ENCODE measurements around the gene SLC22A4. TPM values are rescaled to one million over a fixed set of nuclear protein-coding genes. Genes with fewer than 3 reads are reported as not detected.
A peak's percentile ranks its signal among the peaks of the same experiment; 100 is the strongest.

Gene SLC22A4
- total RNA-seq, 2 experiments from 2014 or later = 0.95 to 1.3 TPM

GRCh38 chr5:132259069-132259851, 34.9 kb upstream of the SLC22A4 start:
- no peaks in the 10 kb centered on the region for H3K36me3 Mint-ChIP-seq
- no peak for DNase-seq
- H3K27ac Mint-ChIP-seq = no peak overlapping the region

DNA sequence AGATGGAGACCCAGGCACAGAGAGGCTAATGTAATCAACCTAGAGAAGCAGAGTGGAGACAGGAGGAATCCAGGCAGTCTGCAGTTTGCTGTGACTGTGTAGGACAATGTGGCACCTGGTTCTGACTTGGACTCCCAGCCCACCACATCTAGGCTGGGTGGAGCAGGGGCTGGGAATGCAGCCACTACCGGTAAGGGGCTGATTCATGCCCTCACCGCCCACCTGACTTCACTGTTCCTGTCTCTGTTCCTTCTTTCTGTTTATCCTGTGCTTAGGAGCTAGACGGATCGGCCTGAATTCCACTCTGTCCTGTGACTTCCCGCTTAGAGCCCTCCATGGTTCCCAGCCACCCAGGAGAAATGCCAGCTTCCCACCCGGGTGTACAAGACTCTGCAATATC, 34.1 kb upstream of the SLC22A4 start:
- H3K27me3 Mint-ChIP-seq = peaks cover 25% of the 10 kb centered on the region
- H3K27ac Mint-ChIP-seq = no peak overlapping the region
- peaks cover 38% of the 10 kb centered on the region for H3K4me1 Mint-ChIP-seq
- DNase-seq = no peak
- H3K36me3 Mint-ChIP-seq = no peaks in the 10 kb centered on the region
- H3K4me3 Mint-ChIP-seq = no peak overlapping the region
- no peaks in the 10 kb centered on the region for H3K9me3 Mint-ChIP-seq

More at GRCh38 chr5:132259069-132259851, 34.9 kb upstream of the SLC22A4 start:
- Mint-ChIP-seq H3K4me3 (no peak overlapping the region), H3K4me1 (peaks cover 31% of the 10 kb centered on the region), H3K9me3 (no peaks in the 10 kb centered on the region), H3K27me3 (peaks cover 25% of the 10 kb centered on the region)

- peak; percentile 78 for DNase-seq
- peak overlapping the region; percentile 23 for H3K4me3 Mint-ChIP-seq
- H3K4me1 Mint-ChIP-seq = peaks cover 38% of the 10 kb centered on the region
- H3K36me3 Mint-ChIP-seq = no peaks in the 10 kb centered on the region
- H3K27me3 Mint-ChIP-seq = peaks cover 20% of the 10 kb centered on the region
- peak overlapping the region; percentile 47 for H3K27ac Mint-ChIP-seq
- H3K9me3 Mint-ChIP-seq = no peaks in the 10 kb centered on the region
Measured at GRCh38 chr5:132260714-132261551, 33.3 kb upstream of the SLC22A4 start.

DNA sequence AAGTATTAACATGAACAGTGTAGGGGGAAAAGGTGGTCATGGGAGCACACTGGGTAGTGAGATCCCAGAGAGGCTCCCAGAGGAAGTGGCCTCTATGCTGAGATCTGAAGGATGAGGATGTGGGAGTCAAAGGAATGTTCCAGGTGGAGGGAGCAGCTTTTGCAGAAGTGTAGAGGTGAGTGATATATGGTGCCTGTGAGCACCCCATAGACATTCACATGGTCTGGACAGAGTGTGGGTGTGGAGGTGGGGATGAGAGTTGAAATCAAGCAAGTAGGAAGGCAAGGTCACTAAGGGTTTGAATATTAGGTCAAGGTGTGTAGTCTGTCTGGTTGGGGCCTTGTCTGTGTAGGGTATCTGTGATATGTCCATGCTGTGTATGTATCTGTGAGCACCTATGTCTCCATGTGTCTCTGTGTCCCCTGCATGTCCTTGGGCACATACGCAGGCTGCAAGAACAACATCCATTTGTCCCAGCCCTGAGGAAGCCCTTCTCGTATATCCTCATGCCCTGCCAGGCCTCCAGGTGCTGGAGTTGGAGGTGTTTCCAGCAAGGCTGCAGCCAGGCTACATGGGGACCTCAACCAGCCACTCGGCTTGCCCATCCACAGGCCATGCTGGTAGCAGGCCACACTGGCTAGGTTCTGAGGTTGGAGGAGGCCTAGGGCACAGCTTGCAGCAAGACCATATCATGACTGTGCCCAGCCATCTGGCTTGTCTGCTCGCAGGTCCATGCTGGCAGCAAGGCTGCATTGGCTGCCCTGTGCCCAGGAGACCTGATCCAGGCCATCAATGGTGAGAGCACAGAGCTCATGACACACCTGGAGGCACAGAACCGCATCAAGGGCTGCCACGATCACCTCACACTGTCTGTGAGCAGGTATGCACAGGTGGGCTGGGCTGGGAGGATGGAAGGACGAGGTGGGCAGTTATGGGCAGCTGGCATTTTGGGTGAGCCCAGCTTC, 32.0 kb upstream of the SLC22A4 start:
- Mint-ChIP-seq H3K27me3 (peaks cover 8% of the 10 kb centered on the region), H3K9me3 (no peaks in the 10 kb centered on the region), H3K36me3 (no peaks in the 10 kb centered on the region), H3K4me3 (no peak overlapping the region), H3K27ac (no peak overlapping the region), H3K4me1 (peaks cover 38% of the 10 kb centered on the region)
- DNase-seq = no peak

GRCh38 chr5:132262882-132263547, 31.2 kb upstream of the SLC22A4 start:
- H3K27ac Mint-ChIP-seq = no peak overlapping the region
- no peak overlapping the region for H3K4me3 Mint-ChIP-seq
- peaks cover 38% of the 10 kb centered on the region for H3K4me1 Mint-ChIP-seq
- H3K27me3 Mint-ChIP-seq = peaks cover 5% of the 10 kb centered on the region
- H3K36me3 Mint-ChIP-seq = no peaks in the 10 kb centered on the region
- no peaks in the 10 kb centered on the region for H3K9me3 Mint-ChIP-seq
- DNase-seq = no peak

DNA sequence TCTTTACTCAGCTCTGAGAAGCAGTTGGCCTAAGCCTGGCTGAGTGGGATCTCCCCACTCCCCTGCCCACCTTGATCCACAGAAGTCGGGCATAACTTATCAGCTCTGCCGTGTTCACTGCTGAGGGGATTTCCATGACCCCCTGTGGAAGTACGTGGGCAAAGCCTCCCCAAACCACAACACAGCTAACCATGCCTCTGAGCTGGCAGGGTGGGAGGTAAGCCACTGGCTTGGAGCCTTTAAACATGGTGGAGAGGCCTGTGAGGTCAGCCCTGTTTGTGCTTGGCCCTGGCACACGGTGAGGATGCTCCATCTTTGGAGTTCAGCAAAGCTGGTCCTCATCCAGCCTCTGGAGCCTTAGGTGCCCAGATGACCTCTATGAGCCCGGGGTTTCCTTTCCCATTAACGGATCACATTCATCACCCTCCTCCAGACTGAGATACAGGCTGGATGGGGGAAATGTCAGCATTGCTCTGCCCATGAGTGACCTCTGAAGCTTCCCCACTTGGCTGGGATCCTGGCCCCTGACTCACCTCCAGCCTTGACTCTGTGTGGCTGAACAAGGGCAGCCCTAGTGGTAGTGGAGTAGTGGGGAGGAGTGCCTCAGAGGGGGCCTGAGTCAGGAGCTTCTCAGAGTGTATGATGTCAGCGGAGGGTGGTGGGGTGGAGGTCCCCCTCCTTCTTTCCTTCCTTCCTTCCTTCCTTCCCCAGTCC, 30.5 kb upstream of the SLC22A4 start:
- DNase-seq = peak; percentile 54
- Mint-ChIP-seq H3K36me3 (no peaks in the 10 kb centered on the region), H3K27me3 (no peaks in the 10 kb centered on the region), H3K4me3 (no peak overlapping the region), H3K4me1 (peaks cover 41% of the 10 kb centered on the region), H3K9me3 (no peaks in the 10 kb centered on the region), H3K27ac (peak overlapping the region; percentile 9)

- Mint-ChIP-seq H3K4me3 (no peak overlapping the region), H3K27ac (no peak overlapping the region), H3K27me3 (no peaks in the 10 kb centered on the region), H3K36me3 (no peaks in the 10 kb centered on the region), H3K9me3 (no peaks in the 10 kb centered on the region), H3K4me1 (peaks cover 41% of the 10 kb centered on the region)
- DNase-seq = no peak
Measured at GRCh38 chr5:132264546-132265335, 29.5 kb upstream of the SLC22A4 start.

- Mint-ChIP-seq H3K4me3 (no peak overlapping the region), H3K36me3 (no peaks in the 10 kb centered on the region), H3K9me3 (no peaks in the 10 kb centered on the region), H3K27me3 (no peaks in the 10 kb centered on the region), H3K27ac (no peak overlapping the region), H3K4me1 (peaks cover 33% of the 10 kb centered on the region)
- no peak for DNase-seq
Measured at GRCh38 chr5:132265336-132266030, 28.7 kb upstream of the SLC22A4 start.

- no peaks in the 10 kb centered on the region for H3K27me3 Mint-ChIP-seq
- H3K27ac Mint-ChIP-seq = no peak overlapping the region
- no peaks in the 10 kb centered on the region for H3K36me3 Mint-ChIP-seq
- H3K9me3 Mint-ChIP-seq = no peaks in the 10 kb centered on the region
- H3K4me3 Mint-ChIP-seq = no peak overlapping the region
- DNase-seq = no peak
- peaks cover 31% of the 10 kb centered on the region for H3K4me1 Mint-ChIP-seq
Measured at GRCh38 chr5:132266031-132266835, 28.0 kb upstream of the SLC22A4 start.

DNA sequence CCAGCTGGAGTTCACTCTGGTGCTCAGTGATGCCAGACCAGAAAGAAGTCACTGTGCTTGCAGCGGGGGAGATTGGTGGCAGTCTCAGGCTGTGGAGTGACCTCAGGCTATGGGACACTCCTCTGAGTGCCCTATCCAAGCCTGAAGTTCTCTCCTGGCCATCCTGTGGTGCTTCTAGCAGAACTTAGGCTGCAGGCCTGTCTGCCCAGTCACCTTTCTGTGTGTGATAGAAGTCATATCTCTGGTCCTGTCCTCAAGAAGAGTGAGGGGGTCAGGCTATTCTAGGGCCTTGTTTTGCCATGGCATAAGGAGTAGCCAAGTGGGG, 27.4 kb upstream of the SLC22A4 start:
- Mint-ChIP-seq H3K9me3 (no peaks in the 10 kb centered on the region), H3K4me3 (no peak overlapping the region), H3K36me3 (no peaks in the 10 kb centered on the region), H3K27me3 (no peaks in the 10 kb centered on the region), H3K4me1 (peaks cover 31% of the 10 kb centered on the region), H3K27ac (no peak overlapping the region)
- no peak for DNase-seq

DNA sequence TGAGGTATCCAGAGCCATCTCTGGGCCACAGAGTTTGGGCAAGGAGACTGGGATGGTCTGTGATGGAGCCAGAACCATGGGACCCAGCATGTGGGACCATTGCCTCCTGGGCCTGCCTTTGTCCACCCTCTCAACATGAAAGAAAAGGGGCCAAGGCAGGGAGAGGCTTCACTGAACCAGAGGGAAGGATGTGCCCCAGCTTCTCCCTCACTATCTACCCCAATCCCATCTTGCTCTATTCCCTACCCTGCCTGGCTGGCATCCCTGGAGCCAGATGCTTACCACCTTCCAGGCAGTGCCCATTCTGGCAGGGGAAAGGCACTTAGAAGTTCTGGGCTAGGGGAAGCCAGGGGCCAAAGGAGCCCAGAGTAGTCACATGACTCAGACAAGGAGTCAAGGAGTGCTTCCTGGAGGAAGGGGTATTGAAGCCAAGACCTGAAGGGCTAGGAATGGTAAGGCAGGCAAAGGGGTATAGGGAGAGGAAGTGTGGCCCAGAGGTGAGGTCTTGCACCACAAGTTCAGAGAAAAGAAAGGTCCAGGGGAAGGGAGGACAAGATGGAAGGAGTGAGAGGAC, 26.9 kb upstream of the SLC22A4 start:
- Mint-ChIP-seq H3K27ac (peak overlapping the region; percentile 46), H3K4me1 (peaks cover 30% of the 10 kb centered on the region), H3K4me3 (no peak overlapping the region), H3K36me3 (no peaks in the 10 kb centered on the region), H3K27me3 (no peaks in the 10 kb centered on the region), H3K9me3 (no peaks in the 10 kb centered on the region)
- no peak for DNase-seq

Measured in activated naive CD8-positive, alpha-beta T cell treated with anti-CD3 and anti-CD28 coated beads for 36 hours (primary cell).